ENCODE measurements around the gene CD248. TPM values are rescaled to one million over a fixed set of nuclear protein-coding genes. Genes with fewer than 3 reads are reported as not detected.
"Not testable (repeated sequence)": the region's sequence is repeated elsewhere in the genome, so short reads cannot be mapped to it uniquely, and the experiment has no call there.

Gene CD248
- total RNA-seq, 4 donors from 2014 or later, result 6.3 to 23.5 (median 12.3) TPM

DNA sequence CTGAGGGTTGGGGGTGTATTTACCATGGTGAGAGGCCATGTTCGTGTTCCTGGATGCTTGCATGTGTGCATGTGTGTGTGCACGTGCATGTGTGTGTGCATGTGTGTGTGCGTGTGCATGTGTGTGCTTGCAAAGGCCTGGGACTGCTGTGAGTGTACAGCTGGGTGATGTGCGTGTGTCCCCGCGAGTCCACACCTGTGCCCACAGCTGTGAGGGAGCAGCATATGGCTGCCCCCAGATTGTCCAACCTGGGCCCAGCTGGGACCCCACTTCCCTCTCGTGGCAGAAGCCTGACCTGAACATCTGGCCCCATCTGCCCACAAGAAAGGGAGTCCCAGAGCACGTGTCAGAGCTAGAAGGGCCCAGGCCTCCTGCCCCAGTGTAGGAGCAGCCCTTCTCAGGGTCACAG, 8.4 kb upstream of the CD248 start:
- no peak overlapping the region for H3K4me3 ChIP-seq (ENCODE audit: low read depth, poor library complexity, severe bottlenecking)
- DNase-seq (ENCODE audit: low spot score in 2 of 2), result no peak
- 65 to 77% methylated on average over 6 to 8 of the region's 8 CpGs for WGBS, 2 donors
- intact Hi-C loops (cut with DNase I; ENCODE audit: low total_unique reads), result no loop called here
- no peak for TF ChIP-seq CTCF (IDR thresholded peaks at IDR 0.05)
- no peak for TF ChIP-seq POLR2A (IDR thresholded peaks at IDR 0.05)

GRCh38 chr11:66324664-66325063, 7.8 kb upstream of the CD248 start:
- TF ChIP-seq CTCF (IDR thresholded peaks at IDR 0.05) (no peak), POLR2A (IDR thresholded peaks at IDR 0.05) (no peak)
- no peak for DNase-seq (ENCODE audit: low spot score in 2 of 2)
- H3K4me3 ChIP-seq (ENCODE audit: low read depth, poor library complexity, severe bottlenecking), result no peak overlapping the region
- intact Hi-C loops (cut with DNase I; ENCODE audit: low total_unique reads), result no loop called here
- 41 to 45% methylated on average over 10 of the region's 10 CpGs for WGBS, 2 donors

DNA sequence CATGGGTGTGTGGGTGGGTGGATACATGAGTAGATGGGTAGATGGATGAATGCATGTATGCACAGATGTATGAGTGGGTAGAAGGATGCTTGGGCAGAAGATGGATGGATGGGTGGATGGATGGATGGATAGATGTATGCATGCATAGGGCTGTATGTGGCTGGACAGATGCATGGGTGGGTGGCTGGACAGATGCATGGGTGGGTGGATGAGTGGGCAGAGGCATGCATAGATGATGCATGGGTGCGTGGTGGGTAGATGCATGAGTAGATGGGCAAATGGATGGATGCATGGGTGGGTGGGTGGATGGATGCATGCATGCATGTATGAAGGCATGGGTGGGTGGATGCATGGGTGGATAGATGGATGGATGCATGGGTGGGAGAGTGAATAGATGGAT, 6.8 kb upstream of the CD248 start:
- intact Hi-C loops (cut with DNase I; ENCODE audit: low total_unique reads), result no loop called here
- no peak overlapping the region for H3K4me3 ChIP-seq (ENCODE audit: low read depth, poor library complexity, severe bottlenecking)
- DNase-seq (ENCODE audit: low spot score in 2 of 2), result no peak
- 97 to 100% methylated on average over 1 of the region's 1 CpG for WGBS, 2 donors
- TF ChIP-seq CTCF (IDR thresholded peaks at IDR 0.05) (no peak), POLR2A (IDR thresholded peaks at IDR 0.05) (no peak)

DNA sequence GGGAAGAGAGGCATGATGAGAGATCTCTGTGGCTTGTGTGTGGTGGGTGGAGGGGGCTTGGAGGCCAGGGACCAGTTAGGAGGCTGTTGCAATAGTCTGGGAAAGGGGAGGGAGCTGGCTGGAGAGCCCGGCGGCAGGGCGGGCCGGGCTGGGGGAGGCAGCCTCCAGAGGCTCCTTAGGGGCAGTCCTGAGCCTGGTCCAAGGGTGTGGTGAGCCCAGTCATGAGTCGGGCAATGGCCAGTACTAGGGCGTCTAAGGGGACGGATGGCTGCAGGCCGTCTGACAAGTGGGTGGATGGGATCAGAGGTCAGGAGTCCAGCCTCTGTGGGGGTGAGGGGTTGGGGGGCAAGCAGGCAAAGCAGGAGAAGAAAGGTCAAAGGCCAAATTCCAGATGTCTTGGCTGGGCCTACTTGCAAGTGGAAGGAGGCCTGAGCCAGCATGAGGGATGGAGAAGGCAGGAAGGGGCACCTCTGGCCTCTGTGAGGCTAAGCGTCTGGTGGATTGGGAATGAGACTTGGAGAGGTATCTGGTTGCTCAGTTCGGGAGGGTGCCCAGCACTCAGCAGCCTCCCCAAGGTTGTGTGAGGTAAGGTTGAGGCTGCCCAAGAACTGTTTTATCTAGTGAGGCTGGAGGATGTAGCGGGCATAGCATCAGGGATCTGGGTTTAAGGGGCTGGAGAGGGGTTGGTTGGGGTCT, 6.0 kb upstream of the CD248 start:
- intact Hi-C loops (cut with DNase I; ENCODE audit: low total_unique reads), result no loop called here
- no peak overlapping the region for H3K4me3 ChIP-seq (ENCODE audit: low read depth, poor library complexity, severe bottlenecking)
- WGBS, 2 donors, result 72 to 74% methylated on average over 11 of the region's 11 CpGs

GRCh38 chr11:66321606-66322005, 4.8 kb upstream of the CD248 start:
- no peak for DNase-seq (ENCODE audit: low spot score in 2 of 2)
- intact Hi-C loops (cut with DNase I; ENCODE audit: low total_unique reads), result no loop called here
- no peak overlapping the region for H3K4me3 ChIP-seq (ENCODE audit: low read depth, poor library complexity, severe bottlenecking)
- 45 to 53% methylated on average over 2 to 4 of the region's 4 CpGs for WGBS, 2 donors
- TF ChIP-seq POLR2A (IDR thresholded peaks at IDR 0.05), result no peak
- no peak for TF ChIP-seq CTCF (IDR thresholded peaks at IDR 0.05)

More for the DNA sequence above, 6.0 kb upstream of the CD248 start:
- DNase-seq (ENCODE audit: low spot score in 2 of 2), result peak; percentile 62 to 93
- TF ChIP-seq CTCF (IDR thresholded peaks at IDR 0.05), result no peak
- TF ChIP-seq POLR2A (IDR thresholded peaks at IDR 0.05), result no peak

GRCh38 chr11:66320748-66321147, 3.9 kb upstream of the CD248 start:
- not testable (repeated sequence) for H3K4me3 ChIP-seq (ENCODE audit: low read depth, poor library complexity, severe bottlenecking)

DNA sequence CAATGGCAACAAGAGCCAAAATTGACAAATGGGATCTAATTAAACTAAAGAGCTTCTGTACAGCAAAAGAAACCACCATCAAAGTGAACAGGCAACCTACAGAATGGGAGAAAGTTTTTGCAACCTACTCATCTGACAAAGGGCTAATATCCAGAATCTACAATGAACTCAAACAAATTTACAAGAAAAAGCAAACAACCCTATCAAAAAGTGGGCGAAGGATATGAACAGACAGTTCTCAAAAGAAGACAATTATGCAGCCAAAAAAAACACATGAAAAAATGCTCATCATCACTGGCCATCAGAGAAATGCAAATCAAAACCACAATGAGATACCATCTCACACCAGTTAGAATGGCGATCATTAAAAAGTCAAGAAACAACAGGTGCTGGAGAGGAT, 3.4 kb upstream of the CD248 start:
- H3K4me3 ChIP-seq (ENCODE audit: low read depth, poor library complexity, severe bottlenecking); DNase-seq (ENCODE audit: low spot score in 2 of 2); intact Hi-C loops (cut with DNase I; ENCODE audit: low total_unique reads): not testable (repeated sequence)
- WGBS, 2 donors, result 89 to 91% methylated on average over 2 of the region's 2 CpGs

More at GRCh38 chr11:66320748-66321147, 3.9 kb upstream of the CD248 start:
- intact Hi-C loops (cut with DNase I; ENCODE audit: low total_unique reads); DNase-seq (ENCODE audit: low spot score in 2 of 2): not testable (repeated sequence)
- 94% methylated on average over 6 of the region's 6 CpGs for WGBS, 2 donors
